HG02840 (cell line): ENCODE measurements around the gene CREBBP.
"Not testable (repeated sequence)": the region's sequence is repeated elsewhere in the genome, so short reads cannot be mapped to it uniquely, and the experiment has no call there.

Experiments
- ATAC-seq: cut with Tn5 transposase; IDR thresholded peaks from one replicate; pipeline ENCODE4 v1.9.1; 2021; ENCODE audit warnings: mild to moderate bottlenecking, moderate library complexity, moderate number of reproducible peaks; ENCODE audit not compliant: unreplicated experiment, low FRiP score

The CREBBP gene

GRCh38 chr16:3725276-3725675, 155.2 kb downstream of the CREBBP start:
- ATAC-seq: no peak

- ATAC-seq: no peak
Observed at GRCh38 chr16:3722508-3722907, 158.0 kb downstream of the CREBBP start.

- ATAC-seq: no peak
Observed at GRCh38 chr16:3720418-3720817, 160.1 kb downstream of the CREBBP start.

GRCh38 chr16:3718628-3719027, 161.9 kb downstream of the CREBBP start:
- ATAC-seq: no peak

- ATAC-seq: no peak
Observed at GRCh38 chr16:3718019-3718391, 162.5 kb downstream of the CREBBP start.

GRCh38 chr16:3717235-3718018, 163.1 kb downstream of the CREBBP start, which contains the start of gene TRAP1:
TRAP1 (minus strand) TSS chr16:3717524; CDS start chr16:3717508, 16 bp downstream.
- ATAC-seq: peak; percentile 90

- ATAC-seq: peak; percentile 30
Observed at GRCh38 chr16:3716831-3717234, 163.7 kb downstream of the CREBBP start.

- ATAC-seq: no peak
Observed at GRCh38 chr16:3715430-3715829, 165.1 kb downstream of the CREBBP start.

- not testable (repeated sequence) for ATAC-seq
Observed at GRCh38 chr16:3714378-3714777, 166.1 kb downstream of the CREBBP start.

GRCh38 chr16:3713587-3714242, 166.8 kb downstream of the CREBBP start:
- ATAC-seq: no peak

GRCh38 chr16:3712861-3713372, 167.6 kb downstream of the CREBBP start:
- ATAC-seq: no peak

- no peak for ATAC-seq
Observed at GRCh38 chr16:3706253-3707012, 174.1 kb downstream of the CREBBP start.

- no peak for ATAC-seq
Observed at GRCh38 chr16:3702082-3702481, 178.4 kb downstream of the CREBBP start.

GRCh38 chr16:3701531-3701930, 179.0 kb downstream of the CREBBP start:
- ATAC-seq: no peak

- no peak for ATAC-seq
Observed at GRCh38 chr16:3698941-3699340, 181.6 kb downstream of the CREBBP start.

GRCh38 chr16:3696425-3697218, 183.9 kb downstream of the CREBBP start:
- ATAC-seq: no peak

GRCh38 chr16:3695610-3696369, 184.7 kb downstream of the CREBBP start:
- no peak for ATAC-seq

GRCh38 chr16:3694051-3694450, 186.5 kb downstream of the CREBBP start:
- ATAC-seq: no peak

GRCh38 chr16:3691761-3692160, 188.8 kb downstream of the CREBBP start:
- ATAC-seq: no peak
